GM12801 (cell line): ENCODE results near the gene HOXD3.

ENCODE experiments used
- CTCF ChIP-seq: IDR thresholded peaks from one replicate; pipeline ENCODE4 v1.5.1; 2011; ENCODE audit warnings: control low read depth; ENCODE audit not compliant: insufficient read length; ENCODE audit errors: extremely low read depth

HOXD3 gene

GRCh38 chr2:176178757-176179295 lies 21.7 kb downstream of the HOXD3 start:
- TF ChIP-seq CTCF, result no peak

GRCh38 chr2:176181551-176181950 lies 24.4 kb downstream of the HOXD3 start:
- TF ChIP-seq CTCF, result no peak

- no peak for TF ChIP-seq CTCF
Observed at GRCh38 chr2:176182671-176183070, 25.6 kb downstream of the HOXD3 start.

- TF ChIP-seq CTCF, result no peak
Observed at GRCh38 chr2:176184749-176185148, 27.6 kb downstream of the HOXD3 start.

GRCh38 chr2:176186024-176186423 lies 28.9 kb downstream of the HOXD3 start:
- no peak for TF ChIP-seq CTCF

GRCh38 chr2:176187200-176187898 lies 30.2 kb downstream of the HOXD3 start:
- TF ChIP-seq CTCF, result no peak

- no peak for TF ChIP-seq CTCF
Observed at GRCh38 chr2:176187899-176188773, 31.0 kb downstream of the HOXD3 start, which contains the start of gene HOXD1. TSS of gene HOXD1 (plus strand) at chr2:176188668. CDS start at chr2:176188802, 134 bp downstream.
